NCI-H526 (cell line): ENCODE data around the gene TRIO.

ENCODE experiments used
- DNase-seq, 2 experiments: peaks; one replicate each; lab custom pipeline; 2025; lab: John Stamatoyannopoulos, UW

The TRIO gene

DNA sequence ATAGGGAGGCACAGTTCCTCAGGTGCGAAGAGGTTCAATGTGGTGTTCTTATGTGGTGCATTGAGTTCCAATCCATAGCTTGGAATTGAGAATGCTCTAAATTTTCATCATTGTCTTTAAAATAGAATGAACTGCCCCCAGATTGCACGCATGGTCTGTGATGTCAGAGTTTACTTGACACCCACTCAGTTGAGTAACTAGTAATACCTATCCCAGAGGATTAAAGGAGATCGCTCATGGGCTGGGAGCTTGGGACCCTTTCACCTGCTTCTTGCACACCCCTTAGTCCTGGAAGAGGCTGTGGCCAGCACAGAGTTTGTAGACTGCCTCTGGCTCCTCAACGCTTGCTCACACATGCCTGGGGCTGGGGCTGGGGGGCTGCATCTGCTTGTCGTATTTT, 343.3 kb downstream of the TRIO start:
- DNase-seq, result no peak

DNA sequence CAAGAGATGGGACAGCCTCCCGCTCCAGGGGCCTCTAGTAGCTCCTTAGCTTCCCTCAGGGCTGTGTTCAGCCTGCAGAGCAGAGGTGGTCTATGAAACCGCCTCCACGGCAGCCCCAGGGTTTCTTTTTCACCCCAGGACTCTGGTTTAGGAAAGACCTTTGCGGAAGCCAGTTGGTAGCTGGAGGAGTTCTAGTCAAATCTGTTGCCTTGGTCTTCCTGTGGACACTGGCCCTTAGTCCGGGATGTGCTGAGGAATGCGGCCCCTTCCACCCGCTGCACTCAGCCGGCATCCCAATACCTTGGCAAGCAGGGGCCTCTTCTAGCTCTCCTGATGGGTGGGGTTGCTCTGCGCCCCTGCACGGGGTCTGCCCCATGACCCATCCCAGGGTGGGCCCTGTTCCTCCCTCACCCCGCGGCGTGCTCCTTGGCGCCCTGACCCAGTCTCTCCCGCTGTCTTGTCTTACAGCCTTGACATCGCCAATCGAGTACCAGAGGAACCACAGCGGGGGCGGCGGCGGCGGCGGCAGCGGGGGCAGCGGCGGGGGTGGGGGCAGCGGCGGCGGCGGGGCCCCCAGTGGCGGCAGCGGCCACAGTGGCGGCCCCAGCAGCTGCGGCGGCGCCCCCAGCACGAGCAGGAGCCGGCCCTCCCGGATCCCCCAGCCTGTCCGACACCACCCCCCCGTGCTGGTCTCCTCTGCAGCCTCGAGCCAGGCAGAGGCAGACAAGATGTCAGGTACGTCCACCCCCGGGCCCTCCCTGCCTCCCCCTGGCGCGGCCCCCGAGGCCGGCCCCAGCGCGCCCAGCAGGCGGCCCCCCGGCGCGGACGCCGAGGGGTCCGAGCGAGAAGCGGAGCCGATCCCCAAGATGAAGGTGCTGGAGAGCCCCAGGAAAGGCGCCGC, 344.1 kb downstream of the TRIO start:
- no peak for DNase-seq

DNA sequence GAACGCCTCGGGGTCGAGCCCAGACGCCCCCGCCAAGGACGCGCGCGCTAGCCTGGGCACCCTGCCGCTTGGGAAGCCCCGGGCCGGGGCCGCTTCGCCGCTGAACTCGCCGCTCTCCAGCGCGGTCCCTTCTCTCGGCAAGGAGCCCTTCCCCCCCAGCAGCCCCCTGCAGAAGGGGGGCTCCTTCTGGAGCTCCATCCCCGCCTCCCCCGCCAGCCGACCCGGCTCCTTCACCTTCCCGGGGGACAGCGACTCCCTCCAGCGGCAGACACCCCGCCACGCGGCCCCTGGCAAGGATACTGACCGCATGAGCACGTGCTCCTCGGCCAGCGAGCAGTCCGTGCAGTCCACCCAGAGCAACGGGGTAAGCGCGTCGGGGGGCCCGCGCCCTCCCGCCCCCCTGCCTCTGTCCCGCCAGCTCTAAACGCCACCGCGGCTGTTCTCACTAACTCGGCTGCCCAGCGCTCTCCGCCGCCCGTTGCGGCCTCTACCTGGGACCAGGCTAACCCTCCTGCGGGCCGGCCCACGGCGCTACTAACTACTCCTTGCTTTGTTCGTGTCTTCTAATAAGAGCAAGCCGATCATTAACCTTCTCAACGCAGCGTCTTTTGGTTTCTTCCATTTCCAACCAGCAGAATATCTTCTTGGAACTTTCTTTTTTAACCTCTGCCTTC, 344.9 kb downstream of the TRIO start:
- DNase-seq, result no peak

DNA sequence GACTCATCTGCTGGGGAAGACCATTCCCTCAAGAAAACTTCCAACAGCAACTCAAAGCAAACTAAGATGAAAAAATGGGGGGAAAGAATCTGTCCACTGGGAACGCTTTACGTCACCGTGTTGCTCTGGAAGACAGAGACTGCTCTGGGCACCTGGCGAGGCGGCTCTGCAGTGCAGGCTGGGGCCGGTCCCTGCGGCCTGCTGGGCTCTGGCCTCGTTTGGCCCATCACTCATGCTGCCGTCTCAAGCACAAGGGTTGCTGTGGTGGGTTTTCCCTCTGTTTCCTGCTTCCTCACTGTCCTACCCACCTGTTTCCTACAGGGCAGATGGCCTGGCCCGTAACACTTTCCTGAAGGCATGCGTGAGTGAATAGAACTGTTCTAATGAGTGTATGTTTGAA, 345.6 kb downstream of the TRIO start:
- DNase-seq, result no peak

DNA sequence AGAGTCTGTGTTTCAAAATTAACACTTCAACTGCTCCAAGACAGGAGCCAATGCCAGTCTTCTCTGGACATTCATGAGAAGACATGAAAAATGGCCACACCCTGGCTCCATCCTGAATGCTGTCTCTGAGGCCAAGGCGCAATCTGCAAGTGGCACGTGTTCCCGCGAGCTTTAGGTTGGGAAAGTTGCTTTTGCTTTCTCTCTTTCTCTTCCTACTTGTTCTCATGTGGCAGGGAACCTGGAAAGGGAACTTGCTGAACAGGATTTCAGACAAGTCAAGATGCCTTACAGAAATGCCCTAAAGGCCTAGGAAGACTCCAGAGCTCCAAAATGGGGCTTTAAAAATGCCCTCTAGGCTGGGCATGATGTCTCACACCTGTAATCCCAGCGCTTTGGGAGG, 346.5 kb downstream of the TRIO start:
- no peak for DNase-seq

DNA sequence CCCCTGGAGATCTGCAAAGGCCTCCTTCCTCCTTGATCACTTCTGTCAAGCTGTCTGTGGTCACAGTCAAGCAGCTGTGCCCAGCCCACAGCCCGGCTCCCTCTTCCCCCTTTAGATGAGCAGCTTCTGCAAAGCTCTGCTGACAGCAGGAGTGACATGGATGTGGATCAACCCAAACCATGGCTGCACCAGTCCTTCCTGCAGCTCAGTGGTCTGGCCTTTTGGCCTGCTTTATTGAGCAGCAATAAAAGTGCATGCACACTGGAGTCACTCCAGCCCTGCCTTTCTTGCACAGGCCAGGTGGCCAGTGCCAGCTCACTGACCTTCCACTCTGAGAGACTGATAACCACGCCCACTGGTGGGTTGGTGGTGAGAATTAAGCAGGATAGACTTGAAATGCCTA, 347.2 kb downstream of the TRIO start:
- DNase-seq, result no peak

DNA sequence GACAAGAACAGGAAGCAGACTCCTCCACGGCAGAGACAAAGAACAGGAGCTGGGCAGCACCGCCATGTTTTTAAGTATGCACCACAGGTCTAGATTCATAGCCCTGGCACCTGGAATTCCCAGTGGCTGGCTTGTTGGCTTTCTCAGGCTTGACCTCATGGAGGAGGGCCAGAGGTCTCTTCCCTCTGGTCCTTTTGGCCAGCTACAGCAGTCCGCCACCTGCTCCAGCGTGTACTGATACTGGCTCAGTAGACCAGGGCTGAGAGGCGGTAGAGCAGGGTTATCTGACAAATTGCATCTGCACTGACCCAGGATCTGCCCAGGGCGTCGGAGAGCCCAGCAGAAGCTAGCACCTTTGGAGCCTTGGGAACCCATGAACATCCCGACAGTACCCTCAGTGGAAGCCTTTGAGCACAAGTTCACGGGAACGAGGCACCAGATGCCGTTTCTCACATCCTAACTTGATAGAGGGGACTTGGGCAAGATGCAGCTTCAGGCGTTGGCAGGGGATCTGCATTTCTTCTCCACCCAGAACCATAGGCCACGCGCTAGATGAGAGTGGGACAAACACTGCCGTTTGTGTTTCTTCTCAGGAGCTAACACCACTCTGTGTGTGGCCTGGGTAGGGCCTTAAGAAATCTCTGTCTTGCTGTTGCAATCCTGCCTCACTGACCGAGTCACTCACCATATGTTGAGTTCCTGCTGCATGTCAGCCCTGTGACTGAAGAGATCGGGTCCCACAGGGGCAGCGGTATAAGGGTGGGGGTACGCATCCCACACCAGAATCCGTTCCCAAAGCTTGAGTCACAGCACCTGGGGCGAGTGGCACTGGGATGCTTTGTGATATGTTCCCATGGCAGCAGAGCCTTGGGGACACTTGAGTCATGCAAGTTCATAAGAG, 348.1 kb downstream of the TRIO start:
- no peak for DNase-seq

DNA sequence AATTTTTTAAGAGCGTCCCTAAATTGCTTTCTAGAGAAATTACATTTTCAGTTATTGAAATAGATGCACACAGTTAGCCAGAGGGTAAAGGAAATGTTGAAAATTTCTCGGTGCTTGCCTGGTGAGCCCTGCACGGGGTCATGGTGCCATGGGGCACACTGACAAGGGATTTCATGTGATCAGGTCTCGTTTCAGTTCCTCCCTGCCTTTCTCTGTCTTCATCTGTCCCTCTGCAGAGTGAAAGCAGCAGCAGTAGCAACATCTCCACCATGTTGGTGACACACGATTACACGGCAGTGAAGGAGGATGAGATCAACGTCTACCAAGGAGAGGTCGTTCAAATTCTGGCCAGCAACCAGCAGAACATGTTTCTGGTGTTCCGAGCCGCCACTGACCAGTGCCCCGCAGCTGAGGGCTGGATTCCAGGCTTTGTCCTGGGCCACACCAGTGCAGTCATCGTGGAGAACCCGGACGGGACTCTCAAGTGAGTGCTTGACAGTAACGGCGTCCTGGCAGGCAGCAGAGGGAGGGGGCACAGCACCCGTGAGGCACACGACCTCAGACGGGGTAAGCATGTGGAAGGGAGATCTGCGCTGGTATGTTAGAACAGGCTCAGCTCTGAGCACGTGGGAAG, 349.3 kb downstream of the TRIO start:
- DNase-seq, result no peak

DNA sequence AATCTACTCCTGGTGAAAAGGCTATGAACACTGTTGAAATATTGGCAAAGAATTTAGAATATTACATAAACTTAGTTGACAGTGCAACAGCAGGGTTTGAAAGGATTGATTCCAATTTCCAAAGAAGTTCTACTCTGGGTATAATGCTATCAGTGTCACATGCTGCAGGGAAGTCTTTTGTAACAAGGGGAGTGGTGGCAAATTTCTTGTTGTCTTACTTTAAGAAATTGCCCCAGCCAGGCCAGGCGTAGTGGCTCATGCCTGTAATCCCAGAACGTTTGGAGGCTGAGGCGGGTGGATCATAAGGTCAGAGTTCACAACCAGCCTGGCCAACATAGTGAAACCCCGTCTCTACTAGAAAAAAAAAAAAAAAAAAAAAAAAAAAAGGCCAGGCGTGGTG, 352.2 kb downstream of the TRIO start:
- DNase-seq, result no peak

DNA sequence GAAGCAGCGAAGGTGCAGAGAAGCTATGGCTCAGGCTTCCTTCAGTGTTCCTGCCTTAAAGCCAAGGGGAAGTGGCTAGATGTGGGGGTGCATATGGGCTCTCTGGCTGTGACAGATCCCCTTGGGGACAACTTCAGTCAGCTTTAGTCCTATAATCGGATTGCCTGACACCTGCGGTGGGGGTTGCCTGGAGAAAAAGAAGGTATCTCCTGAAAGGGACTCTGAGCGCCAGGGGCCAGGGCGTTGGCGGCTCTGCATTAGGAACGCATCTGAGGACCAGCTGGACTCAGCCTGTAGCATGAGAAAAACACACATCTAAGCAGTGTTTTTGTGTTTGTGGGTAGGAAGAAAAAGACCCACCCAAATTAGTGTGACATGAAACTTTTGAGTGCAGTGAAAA, 354.2 kb downstream of the TRIO start:
- no peak for DNase-seq

DNA sequence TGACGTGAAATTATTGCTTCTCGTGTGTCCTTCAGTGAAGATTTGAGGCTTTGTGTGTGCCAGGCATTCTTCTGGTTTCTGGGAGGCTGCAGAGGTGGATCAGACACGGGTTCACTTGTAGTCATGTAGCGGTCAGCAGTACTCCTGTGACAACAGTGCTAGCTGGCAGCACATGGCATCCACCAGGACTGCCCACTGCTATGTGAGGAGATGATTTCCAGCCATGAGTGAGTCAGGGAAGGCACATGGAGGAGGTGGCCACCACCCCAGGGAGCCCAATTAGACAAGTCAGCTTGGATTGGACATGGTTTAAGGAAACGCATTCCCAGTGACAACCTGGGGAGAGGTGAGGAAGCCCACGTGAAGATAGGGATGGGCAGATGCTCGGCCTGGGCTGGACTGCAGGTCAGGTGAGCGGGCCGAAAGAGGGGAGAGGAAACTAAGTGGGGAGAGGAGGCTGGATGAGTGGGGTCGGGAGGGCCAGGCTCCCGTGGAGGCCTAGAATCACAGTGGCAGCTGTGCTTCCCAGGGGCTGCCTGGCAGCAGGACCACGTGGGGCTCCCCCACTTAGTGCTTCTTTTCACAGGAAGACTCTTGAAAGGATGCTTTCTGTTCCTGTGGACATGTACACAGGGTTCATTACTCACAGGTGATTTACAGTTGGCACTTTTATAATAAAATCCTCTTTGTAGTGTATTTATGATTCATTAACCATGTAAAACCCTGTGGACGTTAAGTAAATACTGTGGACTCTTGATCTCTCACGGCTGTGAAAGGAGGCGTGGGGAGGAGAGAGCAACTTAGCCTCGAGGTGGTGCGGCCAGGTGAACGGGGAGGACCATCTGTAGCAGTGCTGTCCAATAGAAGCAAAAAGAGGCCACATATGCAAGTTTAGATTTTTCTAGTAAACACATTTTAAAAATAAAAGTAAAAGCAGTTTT, 358.5 kb downstream of the TRIO start:
- DNase-seq, result peak in 1 of 2 experiments; percentile 15

DNA sequence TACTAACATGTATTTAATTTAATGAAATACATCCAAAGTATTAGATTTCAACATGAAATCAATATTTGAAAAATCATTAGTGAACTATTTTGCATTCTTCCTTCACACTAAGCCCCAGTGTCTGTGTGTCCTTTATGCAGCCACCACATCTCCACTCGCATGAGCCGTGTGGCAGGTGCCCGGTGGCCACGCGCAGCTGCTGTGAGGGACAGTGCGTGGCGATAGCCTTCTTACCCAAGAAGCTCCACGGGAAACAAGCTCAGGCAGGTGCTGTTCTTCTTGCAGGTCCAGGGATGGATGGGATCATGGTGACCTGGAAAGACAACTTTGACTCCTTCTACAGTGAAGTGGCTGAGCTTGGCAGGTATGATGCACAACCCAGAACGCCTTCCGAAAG, 359.1 kb downstream of the TRIO start:
- DNase-seq, result no peak

DNA sequence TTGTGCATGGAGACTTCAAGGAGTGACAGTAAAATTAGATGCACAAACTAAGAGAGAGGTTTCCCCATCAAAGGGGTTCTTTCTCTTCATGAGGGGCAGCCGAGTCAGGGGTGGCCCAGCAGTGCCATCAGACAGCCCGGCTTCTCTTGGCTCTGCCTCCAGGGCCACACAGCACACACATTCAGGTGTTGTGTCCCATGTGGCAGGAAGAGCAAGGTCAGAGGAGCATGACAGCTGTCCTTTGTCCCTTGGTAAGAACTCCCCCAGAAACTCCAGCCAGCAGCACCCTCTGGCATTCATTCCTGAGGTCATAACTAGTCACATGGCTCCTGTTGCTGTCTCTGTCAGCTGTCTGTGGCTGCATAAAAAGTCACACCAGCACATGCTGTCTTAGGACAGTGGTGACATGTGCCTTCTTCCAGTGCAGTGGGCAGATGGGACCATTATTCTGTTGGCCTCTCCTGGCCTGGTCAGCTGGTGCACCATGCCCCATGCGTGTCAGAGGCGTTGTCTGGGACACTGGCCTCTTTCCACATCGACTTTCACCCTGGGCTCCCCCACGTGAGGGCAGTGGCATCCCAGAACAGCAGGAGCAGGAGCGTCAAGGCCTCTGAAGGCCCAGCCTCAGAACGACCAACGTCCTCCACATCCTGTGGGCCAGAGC, 360.0 kb downstream of the TRIO start:
- DNase-seq, result no peak

DNA sequence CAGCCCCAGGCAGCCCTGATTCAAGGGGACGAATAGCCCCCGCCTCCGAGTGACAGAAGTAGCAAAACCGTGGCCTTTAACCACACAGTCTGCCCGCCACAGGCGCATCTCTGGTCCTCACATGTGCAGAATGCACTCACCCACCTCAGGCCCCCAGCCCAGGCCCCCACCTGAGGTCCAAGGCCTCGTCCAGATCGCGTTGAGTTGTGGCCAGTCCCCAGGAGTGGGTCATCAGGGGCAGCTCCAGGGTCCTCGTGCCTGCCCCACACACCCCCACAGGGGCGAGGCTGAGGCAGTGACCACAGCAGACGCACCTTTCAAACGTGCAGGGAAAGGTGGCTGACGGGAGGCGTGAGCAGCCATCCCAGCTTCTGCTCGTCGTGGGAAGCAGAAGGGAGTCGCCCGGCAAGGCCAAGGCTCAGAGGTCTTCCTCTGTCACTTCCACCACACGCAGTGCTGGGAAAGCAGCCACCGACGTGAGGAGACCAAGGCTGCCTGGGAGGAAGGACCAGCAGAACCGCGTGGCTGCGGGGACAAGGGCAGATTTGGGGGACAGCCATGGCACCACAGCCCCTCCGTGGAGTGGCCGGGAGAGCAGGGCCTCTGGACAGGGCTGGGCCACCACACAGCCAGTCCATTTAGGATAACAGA, 360.7 kb downstream of the TRIO start:
- no peak for DNase-seq

DNA sequence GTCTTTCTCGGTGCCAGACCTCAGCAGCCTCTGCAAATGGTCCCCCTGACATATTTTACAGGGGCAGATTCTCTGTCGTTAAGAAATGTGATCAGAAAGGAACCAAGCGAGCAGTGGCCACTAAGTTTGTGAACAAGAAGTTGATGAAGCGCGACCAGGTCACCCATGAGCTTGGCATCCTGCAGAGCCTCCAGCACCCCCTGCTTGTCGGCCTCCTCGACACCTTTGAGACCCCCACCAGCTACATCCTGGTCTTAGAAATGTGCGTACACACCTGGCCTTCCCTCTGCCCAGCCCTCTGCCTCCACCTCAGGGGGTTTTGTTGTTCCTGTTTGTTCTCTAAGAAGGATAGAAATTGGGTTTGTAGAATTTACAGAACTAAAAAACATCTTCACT, 361.2 kb downstream of the TRIO start:
- DNase-seq, result no peak

DNA sequence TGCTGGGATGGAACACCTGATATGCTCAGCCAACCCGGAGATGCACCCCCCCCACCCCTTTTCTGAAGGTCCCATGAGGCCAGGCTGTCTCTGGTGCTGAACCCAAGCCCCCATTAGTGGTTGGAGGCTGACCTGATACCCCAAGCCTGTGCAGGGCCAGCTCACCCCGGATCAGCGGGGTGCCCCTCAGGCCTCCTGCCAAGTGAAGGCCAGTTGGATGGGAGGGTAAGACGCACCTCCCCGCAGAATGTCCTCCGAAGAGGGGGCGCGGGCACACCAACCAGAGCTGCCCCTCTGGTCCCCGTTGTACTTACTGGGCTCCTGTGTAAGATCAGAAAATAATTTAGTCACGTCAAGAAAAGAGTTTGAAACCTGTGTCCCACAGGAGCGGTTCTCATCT, 361.7 kb downstream of the TRIO start:
- DNase-seq, result no peak

DNA sequence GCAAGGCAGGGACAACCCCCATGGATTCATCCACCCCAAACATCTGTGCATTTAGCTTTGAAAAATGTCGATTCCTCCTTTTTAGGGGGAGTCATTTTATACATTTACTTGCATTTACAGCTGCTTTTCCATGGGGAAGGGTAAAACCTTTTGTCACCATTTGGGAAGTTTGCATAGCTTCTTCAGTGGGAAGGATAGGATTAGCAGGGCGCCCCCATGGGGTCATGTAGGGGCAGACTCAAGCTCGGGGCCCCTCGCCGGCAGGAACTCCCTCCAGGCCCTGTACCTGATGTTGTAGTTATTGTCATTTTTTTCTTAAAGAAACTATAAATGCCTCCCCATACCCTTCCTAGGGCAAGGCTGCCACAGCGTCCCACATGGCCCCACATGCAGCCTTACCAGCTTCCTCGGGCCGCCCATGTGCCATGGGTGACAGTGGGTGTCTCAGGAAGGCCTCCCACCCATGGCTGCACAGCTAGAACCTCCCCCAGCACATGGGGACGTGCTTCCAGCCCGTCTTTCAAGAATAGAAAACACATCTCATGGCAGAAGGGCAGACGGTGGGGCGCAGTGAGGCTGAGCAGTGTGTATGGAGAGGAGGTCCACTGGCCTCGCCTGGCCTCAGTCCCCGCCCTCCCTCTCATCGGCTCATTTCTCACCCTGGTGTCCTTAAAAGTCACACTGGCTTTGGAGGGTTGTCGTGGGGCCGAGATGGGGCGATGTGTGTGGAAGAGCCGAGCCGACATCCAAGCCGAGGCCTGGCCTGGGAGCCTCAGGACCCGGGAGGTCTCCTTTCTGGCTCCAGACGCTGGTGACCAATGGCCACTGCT, 362.4 kb downstream of the TRIO start:
- no peak for DNase-seq

DNA sequence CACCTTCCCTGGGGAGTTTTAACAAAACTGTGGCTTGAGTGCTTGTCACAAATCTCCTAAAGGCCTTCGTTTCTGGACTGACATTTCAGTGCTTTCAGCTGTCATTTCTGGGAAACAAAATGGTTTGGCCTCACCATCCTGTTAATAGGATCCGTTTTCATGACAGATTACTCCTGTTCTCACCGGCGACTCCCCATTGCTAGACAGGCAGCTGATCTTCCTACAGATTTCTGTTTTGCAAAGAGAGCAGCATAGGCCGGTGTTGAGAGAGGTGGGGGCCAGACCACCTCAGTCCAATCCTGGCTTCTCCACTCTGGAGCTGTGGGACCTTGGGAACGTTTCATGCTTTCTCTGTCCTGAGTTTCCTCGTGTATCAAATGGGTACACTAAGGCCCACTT, 363.0 kb downstream of the TRIO start:
- no peak for DNase-seq

DNA sequence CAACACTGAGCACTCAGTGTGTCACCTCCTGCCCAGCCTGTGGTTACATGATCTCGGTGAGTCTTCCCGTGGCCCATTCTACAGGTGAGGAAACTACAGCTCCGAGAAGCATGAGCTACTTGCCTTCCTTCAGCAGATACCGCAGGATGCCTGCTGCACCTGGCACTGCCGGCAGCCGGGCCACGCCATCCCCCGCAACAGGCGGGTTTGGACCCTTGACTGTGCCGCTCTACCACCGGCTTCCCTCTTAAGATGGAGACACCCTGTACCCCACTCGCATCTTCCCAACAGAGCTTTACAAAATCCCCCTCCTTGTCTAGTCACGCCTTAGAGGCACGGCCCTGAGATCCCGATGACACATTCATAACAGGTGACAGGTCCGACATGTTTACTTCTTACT, 363.5 kb downstream of the TRIO start:
- no peak for DNase-seq
